Neural crest cell (in vitro differentiated cells): ENCODE measurements around the gene DEAF1. TPM values are rescaled to one million over a fixed set of nuclear protein-coding genes. Genes with fewer than 3 reads are reported as not detected.
A peak's percentile ranks its signal among the peaks of the same experiment; 100 is the strongest.

ENCODE experiments used
- DNase-seq: peaks from one replicate; pipeline ENCODE4 v3.0.0; 2021; ENCODE audit warnings: low read depth, mixed read lengths, low spot score
- H3K27ac Mint-ChIP-seq: one replicate; pipeline ENCODE4 v1.8.0; 2021; ENCODE audit warnings: mild to moderate bottlenecking, mixed read lengths; ENCODE audit not compliant: unreplicated experiment
- H3K27me3 Mint-ChIP-seq: 2 replicates; pipeline ENCODE4 v1.8.0; 2021; ENCODE audit warnings: low read depth, mild to moderate bottlenecking, mixed read lengths
- H3K36me3 Mint-ChIP-seq: 2 replicates; pipeline ENCODE4 v1.8.0; 2021; ENCODE audit warnings: low read depth, mild to moderate bottlenecking, mixed read lengths
- H3K4me1 Mint-ChIP-seq: 2 replicates; pipeline ENCODE4 v1.8.0; 2021; ENCODE audit warnings: mixed read lengths
- H3K4me3 Mint-ChIP-seq: one replicate; pipeline ENCODE4 v1.8.0; 2021; ENCODE audit warnings: mild to moderate bottlenecking, mixed read lengths
- H3K9me3 Mint-ChIP-seq: 2 replicates; pipeline ENCODE4 v1.8.0; 2021; ENCODE audit warnings: mixed read lengths
- total RNA-seq: library from RNA; stranded (reverse); gene quantifications from 2 replicates; pipeline ENCODE4 v1.2.1, GENCODE V29; 2021
- TF ChIP-seq, protein P1 (sequence below): fragments of 200-600 bp; sonication (generic); conservative IDR thresholded peaks from 2 replicates; pipeline ENCODE4 v1.5.0; 2021; ENCODE audit warnings: antibody characterized with exemption, mild to moderate bottlenecking

DEAF1 gene
- total RNA-seq, 1 donor from 2014 or later = 60.9 TPM

DNA sequence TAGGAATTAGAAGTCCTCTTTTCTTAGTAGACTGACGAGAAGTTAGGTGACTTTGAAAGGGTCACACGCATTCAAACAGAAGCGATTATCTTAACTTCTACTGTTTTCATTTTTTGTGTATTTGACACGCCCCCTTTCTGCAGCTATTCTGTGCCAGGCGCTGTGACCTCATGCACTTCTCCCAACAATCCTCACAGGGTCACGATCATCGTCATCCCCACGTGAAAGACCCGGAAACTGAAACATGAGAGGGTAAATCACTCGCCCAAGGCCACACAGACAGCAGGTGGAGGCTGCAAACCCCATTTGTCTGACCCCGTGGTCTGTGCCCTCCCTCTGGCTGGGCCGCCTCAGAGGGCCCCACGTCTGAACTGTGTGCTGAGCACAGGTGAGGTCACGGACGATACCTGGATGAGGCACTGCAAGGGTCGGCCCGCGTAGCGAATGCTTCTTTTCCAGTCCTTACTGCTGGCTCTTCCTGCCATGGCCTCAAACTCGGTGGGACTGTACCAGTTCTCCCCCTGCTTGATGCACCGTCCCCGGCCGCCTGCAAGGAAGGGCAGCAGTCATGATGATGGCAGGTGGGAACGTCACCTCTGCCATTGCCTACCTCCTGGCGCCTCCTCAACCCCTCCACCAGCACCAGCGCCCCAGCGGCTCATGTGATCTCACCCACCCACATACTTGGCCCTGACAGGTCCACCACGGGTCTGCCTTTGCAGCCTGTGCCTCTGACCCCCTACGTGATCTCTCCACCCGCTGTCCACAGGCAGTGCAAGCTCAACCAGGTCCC, 8.4 kb downstream of the DEAF1 start:
- Mint-ChIP-seq H3K27me3 (no peaks in the 10 kb centered on the region), H3K4me1 (peaks cover 8% of the 10 kb centered on the region), H3K27ac (no peak overlapping the region), H3K4me3 (no peak overlapping the region), H3K36me3 (peaks cover 26% of the 10 kb centered on the region), H3K9me3 (no peaks in the 10 kb centered on the region)
- TF ChIP-seq, protein P1, sequence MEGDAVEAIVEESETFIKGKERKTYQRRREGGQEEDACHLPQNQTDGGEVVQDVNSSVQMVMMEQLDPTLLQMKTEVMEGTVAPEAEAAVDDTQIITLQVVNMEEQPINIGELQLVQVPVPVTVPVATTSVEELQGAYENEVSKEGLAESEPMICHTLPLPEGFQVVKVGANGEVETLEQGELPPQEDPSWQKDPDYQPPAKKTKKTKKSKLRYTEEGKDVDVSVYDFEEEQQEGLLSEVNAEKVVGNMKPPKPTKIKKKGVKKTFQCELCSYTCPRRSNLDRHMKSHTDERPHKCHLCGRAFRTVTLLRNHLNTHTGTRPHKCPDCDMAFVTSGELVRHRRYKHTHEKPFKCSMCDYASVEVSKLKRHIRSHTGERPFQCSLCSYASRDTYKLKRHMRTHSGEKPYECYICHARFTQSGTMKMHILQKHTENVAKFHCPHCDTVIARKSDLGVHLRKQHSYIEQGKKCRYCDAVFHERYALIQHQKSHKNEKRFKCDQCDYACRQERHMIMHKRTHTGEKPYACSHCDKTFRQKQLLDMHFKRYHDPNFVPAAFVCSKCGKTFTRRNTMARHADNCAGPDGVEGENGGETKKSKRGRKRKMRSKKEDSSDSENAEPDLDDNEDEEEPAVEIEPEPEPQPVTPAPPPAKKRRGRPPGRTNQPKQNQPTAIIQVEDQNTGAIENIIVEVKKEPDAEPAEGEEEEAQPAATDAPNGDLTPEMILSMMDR = no peak
- no peak for DNase-seq

DNA sequence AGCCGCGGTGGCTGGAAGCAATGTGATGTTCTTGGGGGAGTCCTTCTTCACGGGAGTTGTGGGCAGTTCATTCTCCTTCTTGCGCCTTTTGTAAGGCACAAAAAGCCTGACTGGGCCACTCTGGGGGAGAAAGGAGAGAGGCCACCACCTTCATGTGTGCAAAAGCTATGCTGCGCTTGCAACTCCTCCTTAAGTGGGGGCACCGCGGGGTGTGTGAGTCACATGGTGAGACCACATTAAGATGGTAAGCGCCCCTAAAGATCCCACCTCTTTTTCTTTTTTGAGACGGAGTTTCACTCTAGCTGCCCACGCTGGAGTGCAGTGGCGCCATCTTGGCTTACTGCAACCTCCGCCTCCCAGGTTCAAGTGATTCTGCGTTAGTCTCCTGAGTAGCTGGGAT, 14.1 kb downstream of the DEAF1 start:
- Mint-ChIP-seq H3K9me3 (no peaks in the 10 kb centered on the region), H3K27ac (no peak overlapping the region), H3K27me3 (no peaks in the 10 kb centered on the region), H3K4me1 (no peaks in the 10 kb centered on the region), H3K4me3 (no peak overlapping the region), H3K36me3 (peaks cover 28% of the 10 kb centered on the region)
- no peak for DNase-seq
- TF ChIP-seq, protein P1 = no peak

DNA sequence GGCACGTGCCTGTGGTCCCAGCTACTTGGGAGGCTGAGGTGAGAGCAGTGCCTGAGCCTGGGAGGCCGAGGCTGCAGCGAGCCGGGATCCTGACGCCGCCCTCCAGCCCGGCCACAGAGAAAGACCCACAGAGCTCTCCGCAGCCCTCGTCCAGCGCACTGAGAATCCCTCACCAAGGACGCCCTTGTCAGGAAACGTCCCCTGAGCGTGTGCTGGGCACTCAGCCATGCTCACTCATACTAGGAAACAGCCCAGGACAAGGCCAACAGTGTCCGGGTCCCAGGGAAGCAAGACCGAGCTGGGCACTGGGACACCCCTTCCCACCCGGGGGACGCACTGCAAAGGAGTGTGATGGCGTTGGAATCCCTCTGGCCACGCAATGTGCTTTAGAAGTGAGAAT, 14.5 kb downstream of the DEAF1 start:
- no peaks in the 10 kb centered on the region for H3K4me1 Mint-ChIP-seq

DNA sequence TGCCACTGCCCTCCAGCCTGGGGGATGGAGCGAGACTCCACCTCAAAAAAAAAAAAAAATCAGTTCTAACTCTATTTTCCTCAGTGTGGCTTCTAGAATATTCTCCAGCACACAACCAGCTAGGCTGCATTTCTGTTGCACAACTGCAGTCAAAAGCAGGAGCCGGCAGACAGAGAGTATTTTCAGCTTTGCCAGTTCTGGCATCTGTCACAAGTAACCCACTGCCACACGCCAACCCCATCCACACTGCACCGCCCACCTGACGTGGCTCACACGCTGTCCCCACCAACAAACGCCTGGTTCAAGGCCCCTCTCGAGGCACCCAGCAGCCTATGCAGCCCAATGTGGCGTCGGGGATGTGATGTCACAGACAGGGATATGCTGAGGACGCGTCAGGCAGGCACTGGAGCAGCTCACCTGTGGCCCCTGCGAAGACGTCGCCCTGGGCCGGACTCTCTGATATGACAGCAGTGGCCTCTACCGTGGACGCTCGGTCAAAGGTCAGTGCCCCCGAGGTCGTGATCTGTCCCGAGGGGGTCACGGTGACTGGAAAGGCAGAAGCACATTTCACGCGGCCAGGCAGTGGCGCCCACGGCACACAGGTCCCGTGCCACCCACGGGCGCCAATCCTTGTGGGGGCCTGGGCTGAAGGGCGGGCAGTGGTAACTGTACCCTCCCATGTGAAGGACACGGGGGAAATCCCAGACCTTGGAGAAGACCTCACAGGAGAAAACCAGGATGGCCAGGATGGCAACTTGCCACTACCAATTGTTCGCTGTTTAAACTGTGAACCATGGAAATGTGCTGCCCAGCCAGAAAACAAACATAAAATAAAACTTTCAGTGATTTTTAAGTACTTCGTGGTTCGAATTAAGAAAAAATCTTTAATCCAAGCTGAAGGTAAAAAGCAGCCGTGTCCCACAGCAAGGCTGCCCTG, 15.5 kb downstream of the DEAF1 start:
- TF ChIP-seq, protein P1 = no peak
- Mint-ChIP-seq H3K4me3 (no peak overlapping the region), H3K4me1 (no peaks in the 10 kb centered on the region), H3K27me3 (no peaks in the 10 kb centered on the region), H3K9me3 (no peaks in the 10 kb centered on the region), H3K27ac (no peak overlapping the region), H3K36me3 (peaks cover 25% of the 10 kb centered on the region)
- DNase-seq = no peak

More for the DNA sequence above, 14.5 kb downstream of the DEAF1 start:
- no peak for DNase-seq
- Mint-ChIP-seq H3K9me3 (no peaks in the 10 kb centered on the region), H3K36me3 (peaks cover 28% of the 10 kb centered on the region), H3K4me3 (no peak overlapping the region), H3K27ac (no peak overlapping the region), H3K27me3 (no peaks in the 10 kb centered on the region)
- TF ChIP-seq, protein P1 = no peak

DNA sequence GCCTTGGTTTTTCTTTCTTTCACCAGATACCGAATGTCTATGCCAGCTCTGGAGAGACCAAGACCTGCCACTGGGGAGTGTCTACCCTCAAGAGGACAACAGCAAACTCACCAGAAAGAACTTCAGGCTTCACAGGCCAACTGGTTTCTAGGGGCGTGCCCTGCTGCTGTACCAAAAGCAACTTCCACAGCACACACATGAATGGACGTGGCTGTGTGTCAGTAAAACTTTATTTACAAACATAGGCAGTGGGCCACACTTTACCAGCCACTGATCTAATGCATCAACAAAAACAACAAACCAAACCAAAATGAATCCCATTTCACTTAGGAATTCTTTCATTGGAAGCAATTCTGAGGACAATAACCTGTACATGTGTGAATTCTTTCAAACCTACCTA, 16.7 kb downstream of the DEAF1 start:
- H3K4me3 Mint-ChIP-seq = no peak overlapping the region
- peaks cover 22% of the 10 kb centered on the region for H3K36me3 Mint-ChIP-seq
- H3K4me1 Mint-ChIP-seq = no peaks in the 10 kb centered on the region
- no peaks in the 10 kb centered on the region for H3K9me3 Mint-ChIP-seq
- H3K27me3 Mint-ChIP-seq = no peaks in the 10 kb centered on the region
- H3K27ac Mint-ChIP-seq = peak overlapping the region; percentile 57
- TF ChIP-seq, protein P1 = no peak
- DNase-seq = no peak
